Measurements from ENCODE around the gene FLNB. TPM values are rescaled to one million over a fixed set of nuclear protein-coding genes. Genes with fewer than 3 reads are reported as not detected.
A peak's percentile ranks its signal among the peaks of the same experiment; 100 is the strongest.

FLNB gene
- total and polyA plus RNA-seq, 8 donors: 85.2 to 152 (median 102) TPM

GRCh38 chr3:58009026-58009748 is 965 bp downstream of the FLNB start:
- Histone ChIP-seq H3K4me1 (peaks cover 7 to 22% (median 13%) of the 10 kb centered on the region in 3 donors), H3K9me3 (no peaks in the 10 kb centered on the region), H3K27ac (peak overlapping the region; percentile 53 to 84 (median 72)), H3K4me3 (peak overlapping the region; percentile 82 to 93 (median 90)), H3K27me3 (no peaks in the 10 kb centered on the region), H3K36me3 (no peaks in the 10 kb centered on the region)
- intact Hi-C loops (cut with DNase I): loop anchor here in 2 of 3 donors (5.0 kb wide), 2 partner anchors 113 to 163 kb away; no protein-coding TSS in a partner anchor
- ATAC-seq (peak; percentile 36 to 52 (median 48)), FAIRE-seq (no peak), DNase-seq (peak in 5 of 6 donors; percentile 55 to 86 (median 62))
- TF ChIP-seq, protein P1, sequence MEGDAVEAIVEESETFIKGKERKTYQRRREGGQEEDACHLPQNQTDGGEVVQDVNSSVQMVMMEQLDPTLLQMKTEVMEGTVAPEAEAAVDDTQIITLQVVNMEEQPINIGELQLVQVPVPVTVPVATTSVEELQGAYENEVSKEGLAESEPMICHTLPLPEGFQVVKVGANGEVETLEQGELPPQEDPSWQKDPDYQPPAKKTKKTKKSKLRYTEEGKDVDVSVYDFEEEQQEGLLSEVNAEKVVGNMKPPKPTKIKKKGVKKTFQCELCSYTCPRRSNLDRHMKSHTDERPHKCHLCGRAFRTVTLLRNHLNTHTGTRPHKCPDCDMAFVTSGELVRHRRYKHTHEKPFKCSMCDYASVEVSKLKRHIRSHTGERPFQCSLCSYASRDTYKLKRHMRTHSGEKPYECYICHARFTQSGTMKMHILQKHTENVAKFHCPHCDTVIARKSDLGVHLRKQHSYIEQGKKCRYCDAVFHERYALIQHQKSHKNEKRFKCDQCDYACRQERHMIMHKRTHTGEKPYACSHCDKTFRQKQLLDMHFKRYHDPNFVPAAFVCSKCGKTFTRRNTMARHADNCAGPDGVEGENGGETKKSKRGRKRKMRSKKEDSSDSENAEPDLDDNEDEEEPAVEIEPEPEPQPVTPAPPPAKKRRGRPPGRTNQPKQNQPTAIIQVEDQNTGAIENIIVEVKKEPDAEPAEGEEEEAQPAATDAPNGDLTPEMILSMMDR (IDR thresholded peaks at IDR 0.05): no peak
- WGBS, 2 donors: 1 to 4% methylated on average over 33 of the region's 33 CpGs

DNA sequence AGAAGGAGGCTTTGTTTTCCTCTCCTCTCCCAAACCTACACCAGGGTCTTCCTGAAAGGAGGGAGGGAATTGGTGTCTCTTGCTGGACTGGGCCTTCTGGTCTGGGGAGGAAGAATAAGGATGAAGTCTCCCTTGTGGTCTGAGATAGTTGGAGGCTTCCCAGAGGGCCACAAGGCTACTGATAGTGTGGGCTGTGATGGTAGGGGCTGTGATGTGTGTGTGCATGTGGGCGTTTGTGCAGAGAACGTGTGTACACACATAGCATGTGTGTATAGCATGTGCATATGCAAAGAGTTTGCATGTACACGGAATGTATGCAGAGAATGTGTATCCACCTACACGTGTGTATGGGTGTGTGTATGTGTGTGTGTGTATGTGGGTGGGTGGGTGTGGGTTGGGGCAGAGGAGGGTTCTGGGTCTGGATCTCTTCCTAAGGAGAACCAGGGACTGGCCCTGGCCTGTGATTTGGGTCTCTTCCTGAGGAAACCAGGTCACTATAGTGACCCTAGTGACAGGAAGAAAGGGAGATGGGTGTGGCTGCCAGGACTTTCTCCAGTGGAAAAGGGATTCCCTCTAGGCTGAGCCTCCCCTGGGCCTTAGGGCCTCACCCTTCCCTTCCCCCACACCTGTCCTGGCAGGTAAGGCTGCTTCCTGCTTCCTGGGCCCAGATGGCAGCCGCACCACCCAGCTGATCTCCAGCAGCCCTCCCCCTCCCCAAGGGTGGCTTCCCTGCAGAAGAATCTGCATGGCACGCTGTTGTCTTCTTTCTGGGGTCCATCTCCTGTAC is 1.7 kb downstream of the FLNB start:
- H3K27me3 ChIP-seq: no peaks in the 10 kb centered on the region
- H3K9me3 ChIP-seq: no peaks in the 10 kb centered on the region
- DNase-seq: peak; percentile 72 to 87 (median 80)
- H3K36me3 ChIP-seq: no peaks in the 10 kb centered on the region
- 12% methylated on average over 6 of the region's 6 CpGs for WGBS, 2 donors
- intact Hi-C loops (cut with DNase I): loop anchor here in 2 of 3 donors (5.0 to 10.0 kb wide), 3 partner anchors 112 to 162 kb away; no protein-coding TSS in a partner anchor
- peak overlapping the region; percentile 82 to 93 (median 90) for H3K4me3 ChIP-seq
- H3K4me1 ChIP-seq: peaks cover 7 to 26% (median 13%) of the 10 kb centered on the region in 3 donors
- TF ChIP-seq, protein P1 (IDR thresholded peaks at IDR 0.05): no peak
- ATAC-seq: peak; percentile 58 to 78 (median 73)
- peak overlapping the region in 3 of 4 donors; percentile 53 to 84 (median 81) for H3K27ac ChIP-seq
- FAIRE-seq: no peak

DNA sequence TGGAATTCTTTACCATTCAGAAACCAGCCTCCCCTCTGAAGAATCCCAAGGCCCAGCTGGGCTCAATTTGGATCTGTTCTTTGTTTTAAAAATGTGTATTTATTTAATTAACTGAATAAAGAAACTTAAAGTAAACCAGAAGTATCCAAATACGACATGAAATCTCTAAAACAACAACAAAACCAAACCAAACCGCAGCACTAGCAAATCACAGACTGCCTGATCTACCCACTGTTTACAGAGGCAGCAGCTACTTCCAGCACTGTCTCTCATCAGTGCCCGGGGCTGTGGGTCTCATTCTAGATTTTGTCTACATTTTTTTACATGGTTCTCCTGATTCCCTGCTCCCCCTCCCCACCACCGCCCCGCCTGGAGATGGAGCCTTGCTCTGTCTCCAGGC is 2.3 kb downstream of the FLNB start:
- no peaks in the 10 kb centered on the region for H3K36me3 ChIP-seq

DNA sequence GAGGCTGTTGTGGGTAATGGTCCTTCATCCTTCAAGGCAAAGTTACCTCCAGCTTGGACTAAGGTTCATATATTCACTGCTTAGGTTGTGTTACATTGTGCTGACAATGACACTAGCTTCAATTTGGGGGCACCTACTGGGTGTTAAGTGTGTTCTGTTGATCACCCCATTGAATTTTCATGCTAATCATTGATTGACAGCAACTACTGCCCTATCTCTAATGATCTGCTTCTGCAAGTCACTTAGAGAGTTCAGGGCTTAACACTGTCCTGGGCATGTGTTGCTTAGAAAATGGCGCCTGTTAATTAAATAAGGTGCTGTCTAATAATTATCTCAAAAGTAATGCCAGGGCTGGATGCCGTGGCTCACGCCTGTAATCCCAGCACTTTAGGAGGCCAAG is 3.4 kb downstream of the FLNB start:
- FAIRE-seq (no peak), DNase-seq (no peak), ATAC-seq (no peak)
- intact Hi-C loops (cut with DNase I): loop anchor here in 1 of 3 donors (10.0 kb wide), 1 partner anchor 153 kb away; no protein-coding TSS in a partner anchor
- Histone ChIP-seq H3K4me3 (no peak overlapping the region), H3K4me1 (peaks cover 13 to 34% (median 13%) of the 10 kb centered on the region in 3 donors), H3K27ac (peak overlapping the region in 1 of 4 donors; percentile 84), H3K36me3 (no peaks in the 10 kb centered on the region), H3K27me3 (no peaks in the 10 kb centered on the region), H3K9me3 (no peaks in the 10 kb centered on the region)
- TF ChIP-seq, protein P1 (IDR thresholded peaks at IDR 0.05): no peak
- 71 to 78% methylated on average over 3 of the region's 3 CpGs for WGBS, 2 donors

More for the DNA sequence above, 2.3 kb downstream of the FLNB start:
- H3K4me3 ChIP-seq: peak overlapping the region in 2 of 4 donors; percentile 92 to 93
- no peaks in the 10 kb centered on the region for H3K27me3 ChIP-seq
- TF ChIP-seq, protein P1 (IDR thresholded peaks at IDR 0.05): no peak
- intact Hi-C loops (cut with DNase I): loop anchor here in 1 of 3 donors (10.0 kb wide), 1 partner anchor 154 kb away; no protein-coding TSS in a partner anchor
- H3K27ac ChIP-seq: peak overlapping the region in 3 of 4 donors; percentile 53 to 84 (median 81)
- DNase-seq: no peak
- no peak for FAIRE-seq
- no peak for ATAC-seq
- WGBS, 2 donors: 44 to 49% methylated on average over 5 of the region's 5 CpGs
- H3K9me3 ChIP-seq: no peaks in the 10 kb centered on the region
- peaks cover 7 to 27% (median 13%) of the 10 kb centered on the region in 3 donors for H3K4me1 ChIP-seq

All from pancreas (tissue), 10 donors.